ENCODE results near the gene DISP2. TPM values are rescaled to one million over a fixed set of nuclear protein-coding genes. Genes with fewer than 3 reads are reported as not detected.

The DISP2 gene
- total and polyA plus RNA-seq, 2 of the 8 experiments (the other 6 are each of a cell fraction or from before 2014, with no cell fraction given) = 0.45 to 1.2 TPM

DNA sequence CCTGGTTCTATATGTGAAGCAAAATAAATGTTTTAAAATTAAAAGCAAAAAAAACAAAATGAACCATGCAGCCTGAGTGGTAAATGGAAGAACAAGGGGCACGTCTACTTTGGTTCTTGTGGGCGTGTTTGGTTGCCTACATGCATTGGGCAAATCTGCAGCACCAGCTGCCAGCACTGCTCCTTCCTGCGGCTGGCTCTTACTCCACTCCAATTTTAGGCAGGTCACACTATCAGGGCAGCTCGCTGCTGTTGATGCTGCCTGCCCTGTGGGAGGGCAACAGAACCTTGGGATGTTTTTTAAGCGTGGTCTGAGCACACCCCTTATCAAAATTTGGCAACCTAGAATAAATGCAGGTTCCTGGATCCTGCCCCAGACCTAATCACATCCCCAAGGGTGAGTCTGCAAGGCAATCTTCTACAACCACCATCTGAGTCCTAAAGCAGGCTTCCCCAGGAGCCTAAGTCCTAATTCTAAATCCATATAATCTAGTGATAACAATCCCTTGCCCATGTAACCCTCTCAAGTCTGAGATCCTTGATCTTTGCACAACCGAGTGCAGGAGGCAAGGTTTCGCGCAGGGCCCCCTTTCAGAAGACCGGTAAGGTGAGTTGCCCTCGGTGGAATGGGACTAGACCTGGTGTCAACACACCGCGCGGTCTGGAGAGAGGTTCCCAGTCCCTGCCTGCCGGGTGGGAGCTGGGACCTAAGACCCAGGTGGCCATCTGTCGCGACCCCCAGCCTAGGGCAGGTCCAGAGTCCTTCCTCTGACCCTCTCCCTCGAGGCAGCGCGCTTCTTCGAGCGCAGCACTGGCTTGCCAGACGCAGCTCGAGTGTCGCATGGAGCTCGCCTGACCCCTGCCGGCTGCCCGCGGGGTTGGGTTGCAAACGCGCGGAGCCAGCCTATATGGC, 63.5 kb downstream of the DISP2 start:
- CTCF ChIA-PET (ENCODE audit: partially characterized antibody) = interaction anchor here (0.6 to 16.2 kb wide), 37 partner anchors 8 to 317 kb away, joined by 3 to 184 read pairs (median 6); partner anchors contain the start of genes CCDC9B, INAFM2, IVD and PHGR1
- no peak overlapping the region; the same call in 1 of the 2 replicates for H3K18ac ChIP-seq (ENCODE audit: extremely low read depth, low read length)
- no peak overlapping the region for H2BK15ac ChIP-seq (ENCODE audit: low read length)
- no peak overlapping the region for H3K56ac ChIP-seq (replicated peaks; ENCODE audit: insufficient read length, low read depth, low read length)
- H3K27me3 ChIP-seq (replicated peaks in 1 of 4; ENCODE audit: control insufficient read depth in 3 of 4, extremely low read depth in 1 of 4, insufficient read depth in 3 of 4, low read length in 3 of 4) = peaks cover 0 to 2% (median 0%) of the 10 kb centered on the region in 4 experiments; a peak in 1 of 7 replicates
- DNase-seq (ENCODE audit: low read depth in 1 of 2, low spot score in 2 of 2) (peak; percentile 62 to 95), FAIRE-seq (no peak)
- H2AFZ ChIP-seq (ENCODE audit: low read length) = no peak overlapping the region
- H2BK120ac ChIP-seq (replicated peaks; ENCODE audit: low read depth, low read length) = no peak overlapping the region
- H2BK20ac ChIP-seq (ENCODE audit: low read length) = no peak overlapping the region
- peak overlapping the region in 1 of 4 experiments; percentile 45; a peak in 3 of 8 replicates for H3K4me3 ChIP-seq (ENCODE audit: extremely low read depth in 1 of 4, insufficient read depth in 2 of 4, low read depth in 3 of 4, low read length in 4 of 4)
- H3K9ac ChIP-seq (replicated peaks in 1 of 4; ENCODE audit: extremely low read depth in 1 of 4, low read depth in 3 of 4, low read length in 3 of 4) = no peak overlapping the region
- peaks cover 0 to 6% of the 10 kb centered on the region in 2 experiments for H4K20me1 ChIP-seq (replicated peaks in 1 of 2; ENCODE audit: control insufficient read depth in 1 of 2, insufficient read depth in 2 of 2, low read length in 2 of 2)
- H3K9me3 ChIP-seq (ENCODE audit: insufficient read depth in 2 of 2, low read depth in 1 of 2, low read length in 1 of 2) = no peaks in the 10 kb centered on the region
- H2AK5ac ChIP-seq (ENCODE audit: low read depth, low read length) = no peak overlapping the region
- no peaks in the 10 kb centered on the region for H3K23me2 ChIP-seq (ENCODE audit: low read depth, low read length)
- H2BK12ac ChIP-seq (ENCODE audit: low read depth, low read length) = no peak overlapping the region
- H3K79me2 ChIP-seq (ENCODE audit: control insufficient read depth in 1 of 2, insufficient read depth in 2 of 2, low read length in 2 of 2) = no peaks in the 10 kb centered on the region
- H2BK5ac ChIP-seq (ENCODE audit: low read depth, low read length) = no peak overlapping the region
- H3K79me1 ChIP-seq (ENCODE audit: low read depth, low read length) = no peaks in the 10 kb centered on the region
- H3K4ac ChIP-seq (replicated peaks; ENCODE audit: insufficient read length, low read depth, low read length) = no peak overlapping the region
- no peak overlapping the region for H4K91ac ChIP-seq (replicated peaks; ENCODE audit: insufficient read length, low read length)
- no peak overlapping the region; the same call in 1 of the 2 replicates for H4K8ac ChIP-seq (ENCODE audit: extremely low read depth, insufficient read depth, low read length)
- no peak overlapping the region for H3K14ac ChIP-seq (ENCODE audit: insufficient read length)
- peak overlapping the region; percentile 0 to 73; a peak in 3 of 4 replicates for H3K4me2 ChIP-seq (ENCODE audit: insufficient read depth in 1 of 2, low read depth in 2 of 2, low read length in 2 of 2)
- H4K5ac ChIP-seq (ENCODE audit: insufficient read length, low read depth, low read length) = no peak overlapping the region
- 20% methylated on average over 31 of the region's 31 CpGs; no CpG with 5 or more reads in 1 of the 2 experiments for WGBS, 2 experiments (ENCODE audit: extremely low coverage in 1 of 2, insufficient coverage in 1 of 2, insufficient read length in 1 of 2, insufficient replicate concordance in 2 of 2, low coverage in 1 of 2, low lambda C conversion rate in 2 of 2, missing lambda C conversion rate in 1 of 2)
- no peak overlapping the region for H3K23ac ChIP-seq (ENCODE audit: insufficient read length)
- H3K36me3 ChIP-seq (ENCODE audit: control insufficient read depth in 2 of 4, insufficient read depth in 4 of 4, low read length in 3 of 4) = peaks cover 0 to 16% (median 8%) of the 10 kb centered on the region in 4 experiments; a peak in 6 of 8 replicates
- H3K4me1 ChIP-seq (replicated peaks in 1 of 4; ENCODE audit: control insufficient read depth in 3 of 4, insufficient read depth in 4 of 4, low read length in 3 of 4) = peaks cover 0 to 6% (median 3%) of the 10 kb centered on the region in 4 experiments; a peak in 4 of 7 replicates
- POLR2A ChIA-PET (ENCODE audit: partially characterized antibody) = interaction anchor here (0.8 to 8.8 kb wide), 16 partner anchors 9 to 130 kb away, joined by 3 to 77 read pairs (median 5); partner anchors contain the start of genes BAHD1, IVD and KNSTRN
- H3K27ac ChIP-seq (ENCODE audit: low read depth, low read length) = no peak overlapping the region
- TF ChIP-seq CBX8 (IDR thresholded peaks at IDR 0.05; ENCODE audit: borderline replicate concordance, low read depth, low read length) (no peak), POLR2AphosphoS5 (IDR thresholded peaks at IDR 0.05; ENCODE audit: low read depth, low read length) (peak; percentile 48; the same call in 1 of the 2 replicates), RBBP5 (IDR thresholded peaks at IDR 0.05; ENCODE audit: borderline replicate concordance, low read depth, low read length) (0 out of 2 replicates have a peak, but pooled peaks have one; percentile 35), CREB1 (IDR thresholded peaks at IDR 0.05) (0 out of 2 replicates have a peak, but pooled peaks have one; percentile 36), KDM5A (IDR thresholded peaks at IDR 0.05; ENCODE audit: low read length) (no peak), SIRT6 (IDR thresholded peaks at IDR 0.05; ENCODE audit: low read length) (no peak), POLR2A (IDR thresholded peaks at IDR 0.05; ENCODE audit: control extremely low read depth in 1 of 2, low read depth in 2 of 2, low read length in 2 of 2) (peak in 1 of 2 experiments; percentile 38; a peak in 1 of 3 replicates)
- TF ChIP-seq, protein P1, sequence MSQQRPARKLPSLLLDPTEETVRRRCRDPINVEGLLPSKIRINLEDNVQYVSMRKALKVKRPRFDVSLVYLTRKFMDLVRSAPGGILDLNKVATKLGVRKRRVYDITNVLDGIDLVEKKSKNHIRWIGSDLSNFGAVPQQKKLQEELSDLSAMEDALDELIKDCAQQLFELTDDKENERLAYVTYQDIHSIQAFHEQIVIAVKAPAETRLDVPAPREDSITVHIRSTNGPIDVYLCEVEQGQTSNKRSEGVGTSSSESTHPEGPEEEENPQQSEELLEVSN (IDR thresholded peaks at IDR 0.05) = peak; percentile 40; the same call in 1 of the 2 replicates

Data from H1 (cell line).